ENCODE results near the gene MOCS1. TPM values are rescaled to one million over a fixed set of nuclear protein-coding genes. Genes with fewer than 3 reads are reported as not detected.

The MOCS1 gene
- total and polyA plus RNA-seq, 9 donors, result 4.5 to 7.6 (median 5.8) TPM

DNA sequence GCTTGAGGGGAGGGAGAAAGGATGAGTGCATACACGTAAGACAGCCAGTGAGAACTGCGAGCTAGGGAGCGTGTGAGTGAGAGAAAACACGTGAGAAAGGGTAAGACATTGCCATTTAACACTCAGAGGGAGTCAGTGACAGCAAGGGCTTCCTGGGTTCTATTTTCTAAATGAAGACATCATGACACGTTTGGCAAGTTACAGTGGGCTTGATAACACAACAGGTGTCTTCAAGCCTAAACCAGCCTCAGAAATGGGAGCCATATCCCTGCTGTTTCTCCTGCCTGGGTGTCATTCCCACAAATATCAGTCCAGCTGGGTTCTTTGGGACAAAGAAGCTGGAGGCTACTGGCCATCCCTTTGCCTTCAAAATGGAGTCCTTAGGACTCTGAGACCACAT, 16.9 kb upstream of the MOCS1 start:
- H3K4me3 ChIP-seq (ENCODE audit: low read length), result no peak overlapping the region
- 82% methylated on average over 5 of the region's 5 CpGs for WGBS (ENCODE audit: insufficient coverage)
- H3K4me1 ChIP-seq (ENCODE audit: control insufficient read depth, insufficient read depth, low read length), result no peaks in the 10 kb centered on the region
- DNase-seq, result no peak
- peaks cover 5% of the 10 kb centered on the region for H3K27me3 ChIP-seq (ENCODE audit: control insufficient read depth, insufficient read depth, low read length)
- no peaks in the 10 kb centered on the region for H3K9me3 ChIP-seq (replicated peaks; ENCODE audit: control insufficient read depth, low read depth, low read length)
- H3K27ac ChIP-seq (ENCODE audit: low read length), result no peak overlapping the region
- no peaks in the 10 kb centered on the region for H3K36me3 ChIP-seq (ENCODE audit: control insufficient read depth, insufficient read depth, low read length)

- H3K27me3 ChIP-seq (ENCODE audit: control insufficient read depth, insufficient read depth, low read length), result peaks cover 5% of the 10 kb centered on the region
- H3K36me3 ChIP-seq (ENCODE audit: control insufficient read depth, insufficient read depth, low read length), result no peaks in the 10 kb centered on the region
- DNase-seq, result no peak
- no peak overlapping the region for H3K4me3 ChIP-seq (ENCODE audit: low read length)
- no peak overlapping the region for H3K27ac ChIP-seq (ENCODE audit: low read length)
- H3K9me3 ChIP-seq (replicated peaks; ENCODE audit: control insufficient read depth, low read depth, low read length), result no peaks in the 10 kb centered on the region
- H3K4me1 ChIP-seq (ENCODE audit: control insufficient read depth, insufficient read depth, low read length), result no peaks in the 10 kb centered on the region
These were observed 16.0 kb upstream of the MOCS1 start for GRCh38 chr6:39950125-39950720.

GRCh38 chr6:39948199-39948791, 14.0 kb upstream of the MOCS1 start:
- H3K27ac ChIP-seq (ENCODE audit: low read length), result no peak overlapping the region
- H3K4me3 ChIP-seq (ENCODE audit: low read length), result no peak overlapping the region
- no peaks in the 10 kb centered on the region for H3K4me1 ChIP-seq (ENCODE audit: control insufficient read depth, insufficient read depth, low read length)
- no peaks in the 10 kb centered on the region for H3K36me3 ChIP-seq (ENCODE audit: control insufficient read depth, insufficient read depth, low read length)
- no peaks in the 10 kb centered on the region for H3K9me3 ChIP-seq (replicated peaks; ENCODE audit: control insufficient read depth, low read depth, low read length)
- no CpG with 5 or more reads among the region's 5 CpGs for WGBS (ENCODE audit: insufficient coverage)
- no peak for DNase-seq
- peaks cover 5% of the 10 kb centered on the region for H3K27me3 ChIP-seq (ENCODE audit: control insufficient read depth, insufficient read depth, low read length)

- Histone ChIP-seq H3K27ac (ENCODE audit: low read length) (no peak overlapping the region), H3K9me3 (replicated peaks; ENCODE audit: control insufficient read depth, low read depth, low read length) (no peaks in the 10 kb centered on the region), H3K27me3 (ENCODE audit: control insufficient read depth, insufficient read depth, low read length) (peaks cover 5% of the 10 kb centered on the region), H3K4me3 (ENCODE audit: low read length) (no peak overlapping the region), H3K4me1 (ENCODE audit: control insufficient read depth, insufficient read depth, low read length) (no peaks in the 10 kb centered on the region), H3K36me3 (ENCODE audit: control insufficient read depth, insufficient read depth, low read length) (no peaks in the 10 kb centered on the region)
- no peak for DNase-seq
- 30% methylated on average over 3 of the region's 5 CpGs for WGBS (ENCODE audit: insufficient coverage)
These were observed 13.4 kb upstream of the MOCS1 start for GRCh38 chr6:39947611-39948068.

DNA sequence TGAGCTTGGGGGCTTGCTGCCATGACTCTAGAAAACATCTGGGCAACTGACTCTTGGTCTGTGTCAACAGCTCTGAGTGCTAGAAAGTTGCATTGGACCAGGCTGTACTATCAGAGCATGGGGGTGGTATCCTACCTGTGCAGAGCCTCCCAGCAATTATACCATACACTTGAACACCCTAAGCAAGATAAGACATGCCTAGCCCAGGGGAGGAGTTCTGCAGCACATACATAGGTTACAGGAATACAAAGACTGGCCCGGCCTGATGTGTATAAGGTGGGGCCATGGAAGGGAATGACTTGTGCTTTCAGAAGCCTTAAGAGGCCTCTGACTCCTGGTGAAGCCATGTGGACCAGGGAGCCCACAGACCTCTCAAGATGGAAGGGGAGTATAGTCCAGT, 11.4 kb upstream of the MOCS1 start:
- H3K36me3 ChIP-seq (ENCODE audit: control insufficient read depth, insufficient read depth, low read length), result no peaks in the 10 kb centered on the region
- H3K27ac ChIP-seq (ENCODE audit: low read length), result no peak overlapping the region
- no CpG with 5 or more reads among the region's 1 CpG for WGBS (ENCODE audit: insufficient coverage)
- H3K9me3 ChIP-seq (replicated peaks; ENCODE audit: control insufficient read depth, low read depth, low read length), result no peaks in the 10 kb centered on the region
- H3K27me3 ChIP-seq (ENCODE audit: control insufficient read depth, insufficient read depth, low read length), result peaks cover 5% of the 10 kb centered on the region
- DNase-seq, result no peak
- no peaks in the 10 kb centered on the region for H3K4me1 ChIP-seq (ENCODE audit: control insufficient read depth, insufficient read depth, low read length)
- H3K4me3 ChIP-seq (ENCODE audit: low read length), result no peak overlapping the region

DNA sequence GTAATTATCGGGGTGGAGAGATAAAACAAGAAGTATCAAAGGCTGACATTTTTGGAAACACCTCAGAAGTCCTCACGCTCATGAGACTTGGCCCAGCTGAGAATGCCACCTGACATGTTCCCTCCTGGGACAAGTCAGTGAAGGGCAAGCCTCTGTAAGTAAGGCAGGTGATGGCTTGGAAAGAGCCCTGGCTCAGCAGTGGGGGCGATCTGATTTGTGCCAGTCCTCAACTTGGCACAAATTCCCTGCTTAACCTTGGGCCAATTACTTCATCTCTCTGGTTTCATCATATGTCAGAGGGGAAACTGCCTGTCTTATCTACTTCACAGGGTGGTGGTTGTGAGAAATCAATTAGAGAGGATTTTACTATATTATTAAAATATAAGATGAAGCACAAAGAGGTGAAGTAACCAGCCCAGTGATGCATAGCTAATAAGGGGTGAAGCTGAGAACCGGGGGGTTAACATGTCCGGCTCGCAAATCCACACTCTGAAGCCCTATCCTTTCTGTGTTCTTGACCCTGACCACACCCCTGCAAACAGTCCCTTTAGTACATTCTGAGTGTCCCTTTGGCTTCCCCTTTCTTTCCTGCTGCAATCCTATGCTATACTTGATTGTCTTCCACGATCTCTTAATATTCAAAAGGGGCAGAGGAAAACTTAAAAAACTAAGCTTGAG, 8.8 kb upstream of the MOCS1 start:
- H3K4me3 ChIP-seq (ENCODE audit: low read length), result no peak overlapping the region
- 77% methylated on average over 3 of the region's 7 CpGs for WGBS (ENCODE audit: insufficient coverage)
- no peaks in the 10 kb centered on the region for H3K9me3 ChIP-seq (replicated peaks; ENCODE audit: control insufficient read depth, low read depth, low read length)
- no peak for DNase-seq
- peaks cover 7% of the 10 kb centered on the region for H3K4me1 ChIP-seq (ENCODE audit: control insufficient read depth, insufficient read depth, low read length)
- H3K36me3 ChIP-seq (ENCODE audit: control insufficient read depth, insufficient read depth, low read length), result no peaks in the 10 kb centered on the region
- H3K27me3 ChIP-seq (ENCODE audit: control insufficient read depth, insufficient read depth, low read length), result peaks cover 5% of the 10 kb centered on the region
- H3K27ac ChIP-seq (ENCODE audit: low read length), result no peak overlapping the region

GRCh38 chr6:39941820-39942219, 7.6 kb upstream of the MOCS1 start:
- Histone ChIP-seq H3K27me3 (ENCODE audit: control insufficient read depth, insufficient read depth, low read length) (peaks cover 2% of the 10 kb centered on the region), H3K4me1 (ENCODE audit: control insufficient read depth, insufficient read depth, low read length) (peaks cover 7% of the 10 kb centered on the region), H3K9me3 (replicated peaks; ENCODE audit: control insufficient read depth, low read depth, low read length) (no peaks in the 10 kb centered on the region), H3K27ac (ENCODE audit: low read length) (no peak overlapping the region), H3K4me3 (ENCODE audit: low read length) (no peak overlapping the region), H3K36me3 (ENCODE audit: control insufficient read depth, insufficient read depth, low read length) (no peaks in the 10 kb centered on the region)
- no peak for DNase-seq
- 65% methylated on average over 4 of the region's 4 CpGs for WGBS (ENCODE audit: insufficient coverage)

GRCh38 chr6:39941138-39941537, 6.9 kb upstream of the MOCS1 start:
- DNase-seq, result no peak
- Histone ChIP-seq H3K27me3 (ENCODE audit: control insufficient read depth, insufficient read depth, low read length) (no peaks in the 10 kb centered on the region), H3K4me3 (ENCODE audit: low read length) (no peak overlapping the region), H3K4me1 (ENCODE audit: control insufficient read depth, insufficient read depth, low read length) (peaks cover 7% of the 10 kb centered on the region), H3K36me3 (ENCODE audit: control insufficient read depth, insufficient read depth, low read length) (no peaks in the 10 kb centered on the region), H3K27ac (ENCODE audit: low read length) (no peak overlapping the region), H3K9me3 (replicated peaks; ENCODE audit: control insufficient read depth, low read depth, low read length) (no peaks in the 10 kb centered on the region)
- WGBS (ENCODE audit: insufficient coverage), result no CpG with 5 or more reads among the region's 6 CpGs

DNA sequence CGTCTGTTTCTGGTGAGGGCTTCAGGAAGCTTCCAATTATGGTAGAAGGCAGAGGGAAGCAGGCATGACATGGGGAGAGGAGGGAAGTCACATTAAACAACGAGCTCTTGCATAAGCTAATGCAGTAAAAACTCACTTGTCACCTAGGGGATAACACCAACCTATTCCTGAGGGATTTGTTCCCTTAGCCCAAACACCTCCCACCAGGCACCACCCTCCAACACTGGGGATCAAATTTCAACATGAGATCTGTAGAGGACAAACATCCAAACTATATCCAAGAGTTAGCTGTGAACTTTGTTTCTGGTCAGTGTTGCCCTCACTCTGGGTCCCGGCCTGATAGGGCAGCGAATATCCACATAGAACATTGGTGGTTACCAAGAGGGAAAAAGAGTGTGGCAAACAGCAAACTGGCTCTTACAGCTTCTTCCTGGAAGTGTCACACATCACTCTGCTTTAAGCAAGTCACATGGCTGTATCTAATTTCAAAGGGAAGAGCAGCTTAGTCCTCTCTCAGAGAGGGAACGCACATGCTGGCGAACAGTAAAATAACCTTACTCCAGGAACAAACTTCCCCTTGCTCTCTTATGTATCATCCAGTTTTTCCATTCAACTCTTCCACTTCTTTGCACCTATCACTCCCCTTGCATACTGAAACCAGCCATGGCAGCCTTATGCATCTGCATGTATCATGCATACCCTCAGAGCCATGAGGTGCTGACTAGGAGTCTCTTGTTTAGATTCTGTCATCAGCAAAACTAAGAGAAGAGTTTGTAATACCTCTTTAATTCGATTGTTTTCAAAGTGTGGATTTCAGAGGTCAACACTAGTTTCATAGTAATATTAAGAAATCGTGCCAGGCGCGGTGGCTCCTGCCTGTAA, 4.8 kb upstream of the MOCS1 start:
- WGBS (ENCODE audit: insufficient coverage), result 20% methylated on average over 3 of the region's 10 CpGs
- DNase-seq, result no peak
- H3K27me3 ChIP-seq (ENCODE audit: control insufficient read depth, insufficient read depth, low read length), result no peaks in the 10 kb centered on the region
- H3K9me3 ChIP-seq (replicated peaks; ENCODE audit: control insufficient read depth, low read depth, low read length), result no peaks in the 10 kb centered on the region
- no peaks in the 10 kb centered on the region for H3K36me3 ChIP-seq (ENCODE audit: control insufficient read depth, insufficient read depth, low read length)
- no peak overlapping the region for H3K27ac ChIP-seq (ENCODE audit: low read length)
- H3K4me3 ChIP-seq (ENCODE audit: low read length), result no peak overlapping the region
- peaks cover 10% of the 10 kb centered on the region for H3K4me1 ChIP-seq (ENCODE audit: control insufficient read depth, insufficient read depth, low read length)
